B cell (primary cell): Measurements from ENCODE around the gene MRNIP. TPM values are rescaled to one million over a fixed set of nuclear protein-coding genes. Genes with fewer than 3 reads are reported as not detected.
A peak's percentile ranks its signal among the peaks of the same experiment; 100 is the strongest.

ENCODE experiments used
- ATAC-seq: fragments of 200-7000 bp; cut with Tn5 transposase; one replicate; pipeline ENCODE4 v1.10.0; 2021; ENCODE audit warnings: low read depth, mild to moderate bottlenecking, moderate number of reproducible peaks, moderate library complexity
- CTCF ChIA-PET: fragments of 350-600 bp; sonication (Branson Sonifier 250); formaldehyde crosslinking; loops from one replicate; lab custom pipeline; 2021; ENCODE audit warnings: antibody characterized with exemption, inconsistent platforms; lab: Charles Lee
- POLR2A ChIA-PET: fragments of 350-600 bp; sonication (Branson Sonifier 250); formaldehyde crosslinking; loops from one replicate; lab custom pipeline; 2021; ENCODE audit warnings: antibody characterized with exemption; lab: Charles Lee
- DNase-seq: peaks from one replicate; pipeline ENCODE4 v3.0.0; 2013
- H2AFZ ChIP-seq: 2 replicates; pipeline ENCODE4 v1.6.1; 2012; ENCODE audit warnings: mild to moderate bottlenecking, low read depth, low read length; ENCODE audit not compliant: insufficient read depth, poor library complexity, severe bottlenecking
- H3K27ac ChIP-seq, 2 donors: 1 replicate in 1 of 2; 2 replicates in 1 of 2; pipeline ENCODE4 v1.5.1; 2012 to 2013; ENCODE audit warnings: low read length in 2 of 2, mild to moderate bottlenecking in 2 of 2, moderate library complexity in 1 of 2
- H3K27me3 ChIP-seq, 4 experiments: fragments of 200-600 bp in 1 of 4; sonication (generic) in 1 of 4; replicated peaks in 1 of 4; 1 replicate in 2 of 4; 2 replicates in 2 of 4; pipeline versions ENCODE4 v1.6.1 to v1.7.0; 2013 to 2016; ENCODE audit warnings: low read length in 3 of 4, mild to moderate bottlenecking in 2 of 4, mixed read lengths in 1 of 4, moderate library complexity in 1 of 4; ENCODE audit not compliant: insufficient read depth in 4 of 4, control insufficient read depth in 3 of 4; ENCODE audit errors: control extremely low read depth in 1 of 4
- H3K36me3 ChIP-seq, 2 experiments: replicated peaks in 1 of 2; 1 replicate in 1 of 2; 2 replicates in 1 of 2; pipeline versions ENCODE4 v1.6.1 to v1.7.1; 2013; ENCODE audit warnings: low read length in 1 of 2; ENCODE audit not compliant: insufficient read depth in 2 of 2, control insufficient read depth in 1 of 2; ENCODE audit errors: control extremely low read depth in 1 of 2, extremely low read depth in 1 of 2
- H3K4me1 ChIP-seq, 2 donors: fragments of 200-600 bp in 1 of 2; sonication (generic) in 1 of 2; 1 replicate in 1 of 2; 2 replicates in 1 of 2; pipeline versions ENCODE4 v1.5.1 to v1.6.1; 2013 to 2017; ENCODE audit warnings: low read length in 2 of 2; ENCODE audit not compliant: control insufficient read depth in 2 of 2, insufficient read depth in 2 of 2
- H3K4me2 ChIP-seq: replicated peaks from 2 replicates; pipeline ENCODE3; 2012; ENCODE audit warnings: mild to moderate bottlenecking, low read depth, low read length; ENCODE audit not compliant: poor library complexity, severe bottlenecking
- H3K4me3 ChIP-seq, 5 experiments: fragments of 200-600 bp in 1 of 5; sonication (generic) in 1 of 5; 1 replicate in 3 of 5; 2 replicates in 2 of 5; pipeline versions ENCODE4 v1.5.1 to v1.7.0; 2011 to 2016; ENCODE audit warnings: low read length in 4 of 5, mild to moderate bottlenecking in 4 of 5, low read depth in 2 of 5, control low read depth in 1 of 5, moderate library complexity in 1 of 5; ENCODE audit not compliant: insufficient read depth in 1 of 5; ENCODE audit errors: control extremely low read depth in 1 of 5, extremely low read depth in 1 of 5
- H3K79me2 ChIP-seq: fragments of 200-600 bp; sonication (generic); one replicate; pipeline ENCODE4 v1.6.0; 2016; ENCODE audit warnings: low read length; ENCODE audit not compliant: control insufficient read depth, insufficient read depth
- H3K9ac ChIP-seq: fragments of 200-600 bp; sonication (generic); 2 replicates; pipeline ENCODE4 v1.6.1; 2017; ENCODE audit warnings: mild to moderate bottlenecking, low read length, moderate library complexity
- H3K9me3 ChIP-seq, 3 donors: one replicate each; pipeline versions ENCODE4 v1.6.1 to v1.7.1; 2013; ENCODE audit warnings: low read length in 2 of 3; ENCODE audit not compliant: control insufficient read depth in 2 of 3, insufficient read depth in 1 of 3; ENCODE audit errors: control extremely low read depth in 1 of 3
- H4K20me1 ChIP-seq: 2 replicates; pipeline ENCODE4 v1.6.0; 2012; ENCODE audit warnings: mild to moderate bottlenecking, low read length; ENCODE audit not compliant: insufficient read depth, control insufficient read depth, poor library complexity, severe bottlenecking
- H3K27ac Mint-ChIP-seq: one replicate; pipeline ENCODE4 v1.8.0; 2021; ENCODE audit warnings: mixed read lengths
- H3K27me3 Mint-ChIP-seq: one replicate; pipeline ENCODE4 v1.8.0; 2021; ENCODE audit warnings: mixed read lengths
- H3K4me1 Mint-ChIP-seq: one replicate; pipeline ENCODE4 v1.8.0; 2021; ENCODE audit warnings: mixed read lengths
- H3K4me3 Mint-ChIP-seq: one replicate; pipeline ENCODE4 v1.8.0; 2021; ENCODE audit warnings: mixed read lengths
- H3K9me3 Mint-ChIP-seq: one replicate; pipeline ENCODE4 v1.8.0; 2022; ENCODE audit warnings: mixed read lengths; ENCODE audit not compliant: insufficient read depth
- EZH2 ChIP-seq: IDR thresholded peaks from 2 replicates; pipeline ENCODE4 v1.6.1; 2012; ENCODE audit warnings: borderline replicate concordance, low read depth, mild to moderate bottlenecking, moderate library complexity, low read length; ENCODE audit not compliant: insufficient read depth, poor library complexity, severe bottlenecking
- WGBS: methylation state at CpG from one replicate; pipeline ENCODE4 v1.1.5; 2013; ENCODE audit warnings: missing lambda C conversion rate; ENCODE audit not compliant: insufficient coverage; 5-methylcytosine and 5-hydroxymethylcytosine counted together
- intact Hi-C: fragments of 100-400 bp; cut with micrococcal nuclease; formaldehyde crosslinking; loops from one replicate; pipeline ENCODE4 v1.10.0; 2022
- polyA plus RNA-seq: library from polyadenylated mRNA; depleted of rRNA; stranded (reverse); fragments of >200 nt; gene quantifications from 2 replicates; pipeline ENCODE4 v1.2.3, GENCODE V29; 2012
- total RNA-seq, 2 donors: library from RNA; stranded (reverse); fragments of 120-200 nt in 1 of 2; gene quantifications; 1 replicate in 1 of 2; 2 replicates in 1 of 2; pipeline versions ENCODE4 v1.2.3 to v1.2.4, GENCODE V29; 2013 to 2022
- TF ChIP-seq, protein P1 (sequence below): fragments of 200-600 bp; IDR thresholded peaks from one replicate; pipeline ENCODE4 v1.8.0; 2022; ENCODE audit warnings: antibody characterized with exemption, mild to moderate bottlenecking

Gene MRNIP
- total and polyA plus RNA-seq, 2 donors (not counting 1 experiment from before 2014, with no cell fraction given), result 152 to 178 TPM

DNA sequence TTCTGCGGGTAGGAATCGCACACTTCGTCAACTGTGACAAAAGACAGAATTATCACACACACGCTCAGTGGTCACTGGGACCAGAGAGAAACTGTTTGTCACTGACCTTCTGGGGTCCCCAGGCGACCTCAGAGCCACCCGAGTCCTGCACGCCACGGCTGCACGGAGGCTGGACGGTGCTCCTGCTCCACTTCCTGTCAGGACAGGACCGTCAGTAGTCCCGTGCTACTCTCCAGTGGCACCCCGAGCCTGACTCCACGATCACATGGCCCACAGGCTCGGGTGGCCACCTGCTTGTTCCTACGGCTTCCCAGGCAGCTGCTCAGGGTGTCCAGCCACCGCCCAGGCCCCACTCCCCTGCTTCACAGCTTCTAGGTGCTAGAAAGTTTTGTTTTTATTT, 17.9 kb downstream of the MRNIP start:
- Histone ChIP-seq H3K27ac (no peak overlapping the region), H3K4me2 (no peak overlapping the region), H3K4me1 (peaks cover 3 to 8% of the 10 kb centered on the region in 2 donors), H3K9ac (no peak overlapping the region), H2AFZ (no peak overlapping the region), H4K20me1 (peaks cover 19% of the 10 kb centered on the region), H3K9me3 (peaks cover 0 to 15% (median 0%) of the 10 kb centered on the region in 3 donors), H3K79me2 (no peaks in the 10 kb centered on the region), H3K4me3 (no peak overlapping the region), H3K36me3 (peaks cover 0 to 52% of the 10 kb centered on the region in 2 experiments), H3K27me3 (no peaks in the 10 kb centered on the region)
- ATAC-seq, result no peak
- peak overlapping the region; percentile 15 for H3K27ac Mint-ChIP-seq
- no peak overlapping the region for H3K4me3 Mint-ChIP-seq
- ChIA-PET POLR2A (interaction anchor here (1.0 kb wide), 1 partner anchor 18 kb away, joined by 3 read pairs; the partner anchor contains the start of gene MRNIP), CTCF (no interaction called here)
- TF ChIP-seq, protein P1, sequence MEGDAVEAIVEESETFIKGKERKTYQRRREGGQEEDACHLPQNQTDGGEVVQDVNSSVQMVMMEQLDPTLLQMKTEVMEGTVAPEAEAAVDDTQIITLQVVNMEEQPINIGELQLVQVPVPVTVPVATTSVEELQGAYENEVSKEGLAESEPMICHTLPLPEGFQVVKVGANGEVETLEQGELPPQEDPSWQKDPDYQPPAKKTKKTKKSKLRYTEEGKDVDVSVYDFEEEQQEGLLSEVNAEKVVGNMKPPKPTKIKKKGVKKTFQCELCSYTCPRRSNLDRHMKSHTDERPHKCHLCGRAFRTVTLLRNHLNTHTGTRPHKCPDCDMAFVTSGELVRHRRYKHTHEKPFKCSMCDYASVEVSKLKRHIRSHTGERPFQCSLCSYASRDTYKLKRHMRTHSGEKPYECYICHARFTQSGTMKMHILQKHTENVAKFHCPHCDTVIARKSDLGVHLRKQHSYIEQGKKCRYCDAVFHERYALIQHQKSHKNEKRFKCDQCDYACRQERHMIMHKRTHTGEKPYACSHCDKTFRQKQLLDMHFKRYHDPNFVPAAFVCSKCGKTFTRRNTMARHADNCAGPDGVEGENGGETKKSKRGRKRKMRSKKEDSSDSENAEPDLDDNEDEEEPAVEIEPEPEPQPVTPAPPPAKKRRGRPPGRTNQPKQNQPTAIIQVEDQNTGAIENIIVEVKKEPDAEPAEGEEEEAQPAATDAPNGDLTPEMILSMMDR, result no peak
- TF ChIP-seq EZH2, result no peak
- DNase-seq, result no peak
- peaks cover 7% of the 10 kb centered on the region for H3K4me1 Mint-ChIP-seq
- H3K27me3 Mint-ChIP-seq, result no peaks in the 10 kb centered on the region
- H3K9me3 Mint-ChIP-seq, result peaks cover 3% of the 10 kb centered on the region
- intact Hi-C loops, result no loop called here
- 94% methylated on average over 17 of the region's 17 CpGs for WGBS

DNA sequence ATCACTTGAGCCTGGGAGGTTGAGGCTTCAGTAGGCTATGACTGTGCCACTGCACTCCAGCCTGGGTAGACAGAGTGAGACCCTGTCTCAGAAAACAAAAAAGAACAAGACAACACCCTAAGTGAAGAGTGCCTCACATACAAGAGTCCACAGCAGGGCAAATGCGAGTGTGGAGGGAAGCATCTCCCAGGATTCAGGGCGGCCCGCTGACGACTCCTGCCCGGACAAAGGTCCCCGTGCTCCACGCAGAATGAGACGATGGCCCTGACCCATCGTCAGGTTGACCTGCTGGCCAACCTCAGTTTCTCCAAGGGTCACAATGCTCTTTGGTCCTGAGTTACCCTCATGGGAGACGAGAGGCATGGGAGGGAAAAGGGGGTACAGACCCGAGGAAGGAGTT, 18.3 kb downstream of the MRNIP start:
- CTCF ChIA-PET, result no interaction called here

More for the DNA sequence above, 18.3 kb downstream of the MRNIP start:
- H3K9me3 Mint-ChIP-seq, result peaks cover 3% of the 10 kb centered on the region
- Histone ChIP-seq H2AFZ (no peak overlapping the region), H3K4me2 (no peak overlapping the region), H3K27ac (no peak overlapping the region), H4K20me1 (peaks cover 19% of the 10 kb centered on the region), H3K9me3 (peaks cover 0 to 11% (median 0%) of the 10 kb centered on the region in 3 donors), H3K9ac (no peak overlapping the region), H3K27me3 (no peaks in the 10 kb centered on the region), H3K4me3 (no peak overlapping the region), H3K4me1 (peaks cover 3 to 8% of the 10 kb centered on the region in 2 donors), H3K79me2 (no peaks in the 10 kb centered on the region), H3K36me3 (peaks cover 0 to 51% of the 10 kb centered on the region in 2 experiments)
- H3K27ac Mint-ChIP-seq, result peak overlapping the region; percentile 15
- H3K4me1 Mint-ChIP-seq, result peaks cover 7% of the 10 kb centered on the region
- ATAC-seq, result no peak
- DNase-seq, result no peak
- no peaks in the 10 kb centered on the region for H3K27me3 Mint-ChIP-seq
- intact Hi-C loops, result no loop called here
- H3K4me3 Mint-ChIP-seq, result no peak overlapping the region
- WGBS, result 98% methylated on average over 11 of the region's 11 CpGs
- TF ChIP-seq EZH2, result no peak
- TF ChIP-seq, protein P1, result no peak
- POLR2A ChIA-PET, result interaction anchor here (1.0 kb wide), 1 partner anchor 18 kb away, joined by 3 read pairs; the partner anchor contains the start of gene MRNIP
